GM18499 (cell line): ENCODE results near the gene CLEC7A.

ENCODE experiments used
- ATAC-seq: cut with Tn5 transposase; IDR thresholded peaks from one replicate; pipeline ENCODE4 v1.9.1; 2021; ENCODE audit warnings: moderate number of reproducible peaks; ENCODE audit not compliant: insufficient read depth, unreplicated experiment

CLEC7A gene

DNA sequence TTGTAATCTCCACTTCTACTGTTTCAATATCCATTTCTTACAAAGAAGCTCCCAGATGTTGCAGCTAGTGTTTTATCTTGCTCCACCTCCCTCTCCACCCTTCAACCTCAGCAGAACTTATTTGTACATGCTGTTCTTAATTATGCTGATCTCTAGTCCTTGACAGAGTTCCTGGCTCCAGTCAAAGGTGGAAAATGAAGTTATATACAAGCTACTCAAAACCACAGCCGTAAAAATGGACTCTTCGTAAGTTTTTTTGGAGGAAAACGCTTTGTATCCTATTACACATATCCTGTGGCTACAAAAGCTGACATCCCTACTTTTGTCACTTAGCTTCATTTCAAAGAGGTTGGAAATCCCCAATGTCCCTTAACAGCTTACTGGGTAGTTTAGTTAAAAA, 32.5 kb downstream of the CLEC7A start:
- ATAC-seq: no peak

DNA sequence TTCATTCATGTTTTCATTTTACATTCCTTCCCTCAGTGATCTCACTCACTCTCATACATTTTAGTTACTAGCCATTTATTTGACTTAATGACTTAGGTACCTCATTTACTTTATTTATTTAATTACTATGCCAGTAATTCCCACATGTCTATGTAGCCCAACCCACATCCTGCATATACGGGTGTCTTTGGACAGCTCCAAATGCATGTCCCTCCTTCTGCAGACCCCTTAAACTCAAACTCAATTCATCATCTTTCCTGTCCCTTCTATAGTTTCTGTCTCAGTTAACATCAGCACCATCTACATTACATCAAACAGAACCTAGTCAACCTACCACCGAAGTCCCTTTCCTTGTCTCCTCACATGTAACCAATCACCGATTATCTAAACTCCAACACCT, 34.0 kb downstream of the CLEC7A start:
- no peak for ATAC-seq

- no peak for ATAC-seq
Measured at GRCh38 chr12:10094646-10095395, 35.2 kb downstream of the CLEC7A start.

DNA sequence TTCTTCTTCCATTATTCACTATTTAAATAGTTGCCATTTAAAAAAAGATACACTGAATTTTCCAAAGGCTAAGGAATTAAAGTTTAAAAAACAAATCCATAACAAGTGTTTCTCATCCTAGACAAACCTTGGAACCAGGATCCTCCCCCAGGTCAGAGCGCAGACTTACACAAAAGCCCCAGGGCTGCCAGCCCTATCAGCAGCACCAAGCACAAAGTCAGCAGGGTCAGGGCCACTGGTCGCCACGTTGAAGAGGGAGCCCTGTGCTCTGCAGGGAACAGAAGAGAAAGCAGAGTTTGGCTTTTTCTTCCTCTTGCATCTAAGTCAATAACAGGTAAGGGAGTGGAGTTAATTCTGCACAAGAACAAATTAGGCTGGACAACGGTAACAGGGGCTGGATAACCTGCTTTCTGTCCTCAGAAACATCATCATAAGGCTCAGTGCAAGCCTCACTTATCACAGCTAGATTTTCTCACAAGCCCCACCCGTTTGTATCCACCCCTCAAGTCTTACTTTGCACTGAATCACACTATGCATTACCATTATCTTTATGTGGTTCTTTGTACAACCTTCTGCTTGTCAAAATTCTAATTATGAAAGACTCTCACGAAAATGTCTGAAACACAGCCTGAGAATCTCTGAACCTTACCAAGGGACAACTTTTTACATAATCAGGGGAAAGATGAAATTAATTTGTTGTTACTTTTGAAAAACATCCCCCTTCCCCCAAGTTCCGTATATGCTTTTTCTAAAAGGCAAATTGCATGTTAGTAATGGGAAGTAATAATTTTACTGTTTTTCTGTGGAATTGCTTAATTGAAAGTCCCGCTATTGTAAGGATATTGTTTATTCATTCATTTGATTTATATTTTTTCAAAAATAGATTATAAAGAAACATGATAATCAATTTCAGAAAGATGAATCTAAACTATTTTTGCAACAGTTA, 40.8 kb downstream of the CLEC7A start:
- no peak for ATAC-seq

DNA sequence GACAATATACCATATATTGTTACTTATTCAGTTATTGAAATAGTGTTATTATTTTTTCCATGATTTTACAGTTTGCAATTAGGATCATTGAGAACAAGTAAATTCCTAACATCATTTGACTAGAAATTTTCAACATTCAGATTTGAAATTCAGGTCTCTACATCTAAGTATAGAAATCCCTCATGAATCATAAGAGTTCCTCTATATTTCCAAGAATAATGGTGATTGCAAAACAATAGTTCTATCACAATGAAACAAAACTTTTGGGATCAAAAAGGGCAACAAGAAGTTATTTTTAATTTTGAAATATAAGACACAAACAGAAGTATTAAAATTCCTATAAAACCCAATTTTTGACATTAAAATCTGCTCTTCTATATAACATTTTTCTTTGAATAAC, 42.0 kb downstream of the CLEC7A start:
- no peak for ATAC-seq

DNA sequence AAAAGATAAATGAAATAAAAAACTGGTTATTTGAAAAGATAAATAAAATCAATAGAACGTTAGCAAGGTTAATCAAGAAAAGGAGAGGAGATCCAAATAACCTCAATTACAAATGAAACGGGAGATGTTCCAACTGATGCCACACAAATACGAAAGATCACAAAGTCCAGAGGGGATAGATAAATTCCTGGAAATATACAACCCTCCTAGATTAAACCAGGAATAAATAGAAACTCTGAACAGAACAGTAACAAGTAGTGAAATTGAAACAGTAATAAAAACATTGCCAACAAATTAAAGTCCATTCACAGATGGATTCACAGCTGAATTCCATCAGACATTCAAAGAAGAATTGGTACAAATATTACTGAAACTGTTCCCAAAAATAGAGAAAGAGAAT, 43.6 kb downstream of the CLEC7A start:
- no peak for ATAC-seq

DNA sequence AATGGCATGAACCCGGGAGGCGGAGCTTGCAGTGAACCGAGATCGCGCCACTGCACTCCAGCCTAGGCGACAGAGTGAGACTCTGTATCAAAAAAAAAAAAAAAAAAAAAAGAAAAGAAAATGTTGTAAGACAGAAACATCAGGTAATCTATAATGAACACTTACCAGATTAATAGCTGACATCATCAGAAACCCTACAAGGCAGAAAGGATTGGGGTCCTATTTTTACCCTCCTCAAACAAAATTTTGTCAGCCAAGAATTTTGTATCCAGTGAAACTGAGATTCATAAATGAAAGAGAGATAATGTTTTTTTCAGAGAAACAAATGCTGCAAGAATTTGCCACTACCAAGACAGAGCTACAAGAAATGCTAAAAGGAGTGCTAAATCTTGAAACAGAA, 45.3 kb downstream of the CLEC7A start:
- no peak for ATAC-seq

GRCh38 chr12:10082117-10082874, 47.7 kb downstream of the CLEC7A start:
- no peak for ATAC-seq

DNA sequence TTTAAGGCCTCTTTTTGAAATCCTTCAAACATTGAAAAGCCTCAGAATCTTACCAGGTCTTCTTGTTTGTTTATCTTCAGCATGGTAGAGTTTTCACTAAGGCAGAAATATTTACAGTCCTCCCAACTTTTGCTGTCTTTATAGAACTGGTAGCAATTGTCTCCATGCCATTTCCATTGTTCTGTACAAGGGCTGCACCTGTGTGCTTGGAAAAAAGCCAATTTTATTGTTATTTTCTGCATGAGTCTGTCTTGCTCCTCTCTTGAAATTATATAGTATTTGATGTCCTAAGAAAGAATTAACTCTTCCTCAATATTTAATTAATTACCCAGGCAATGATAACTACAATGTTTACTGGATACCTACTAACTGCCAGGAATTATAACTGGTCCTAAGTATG, 54.5 kb downstream of the CLEC7A start:
- no peak for ATAC-seq

DNA sequence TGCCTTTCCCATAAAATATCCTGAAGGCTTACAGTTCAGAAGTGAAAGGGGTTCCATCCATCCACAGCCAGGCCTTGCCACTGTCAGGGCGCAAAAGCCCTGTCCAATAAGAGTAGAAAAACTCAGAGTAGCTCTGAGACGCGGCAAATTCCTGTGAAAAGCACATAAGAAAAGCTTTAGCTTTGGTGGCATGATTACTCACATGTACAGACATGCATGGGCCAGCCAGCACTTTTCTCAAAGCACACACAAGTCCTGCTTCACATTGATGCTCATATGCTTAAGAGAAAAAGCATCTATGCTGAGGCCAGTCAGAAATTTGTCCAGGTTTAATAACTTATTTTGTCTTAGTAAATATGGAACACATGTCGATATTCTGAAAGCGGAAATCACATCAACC, 56.7 kb downstream of the CLEC7A start:
- ATAC-seq: no peak

DNA sequence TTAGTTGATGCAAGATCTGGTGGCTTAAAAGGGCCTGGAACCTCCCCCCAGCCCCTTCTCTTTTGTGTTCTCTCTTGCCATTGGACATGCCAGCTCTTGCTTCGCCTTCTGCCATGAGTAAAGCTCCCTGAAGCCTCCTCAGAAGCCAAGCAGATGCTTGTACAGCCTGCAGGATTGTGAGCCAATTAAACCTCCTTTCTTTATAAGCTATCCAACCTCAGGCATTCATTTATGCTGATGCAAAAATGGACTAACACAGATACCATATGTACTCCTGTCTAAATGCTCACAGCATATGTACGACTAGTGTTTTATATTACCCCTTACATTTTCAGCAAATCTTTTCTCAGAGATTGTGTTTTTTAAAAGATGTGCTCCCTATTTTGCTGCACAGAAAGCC, 57.9 kb downstream of the CLEC7A start:
- ATAC-seq: no peak

DNA sequence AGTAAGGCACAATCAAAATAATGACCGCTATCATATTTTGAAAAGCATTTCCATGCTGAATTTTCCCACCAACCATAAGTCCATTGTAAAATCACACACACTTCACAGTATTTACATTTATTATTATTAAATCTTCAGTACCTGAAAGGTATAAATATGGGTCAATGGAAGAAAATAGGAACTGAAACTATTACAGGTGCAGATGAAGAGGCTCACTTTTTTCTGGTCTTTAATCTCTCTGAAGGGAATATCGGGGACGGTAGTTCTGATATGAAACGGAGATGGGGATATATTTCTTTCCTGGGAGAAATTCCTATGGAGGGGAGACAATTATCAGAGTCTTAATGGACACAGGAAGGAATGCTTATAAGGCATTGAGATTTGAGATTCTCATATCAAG, 59.6 kb downstream of the CLEC7A start:
- no peak for ATAC-seq

GRCh38 chr12:10069976-10070375, 60.0 kb downstream of the CLEC7A start:
- ATAC-seq: no peak

DNA sequence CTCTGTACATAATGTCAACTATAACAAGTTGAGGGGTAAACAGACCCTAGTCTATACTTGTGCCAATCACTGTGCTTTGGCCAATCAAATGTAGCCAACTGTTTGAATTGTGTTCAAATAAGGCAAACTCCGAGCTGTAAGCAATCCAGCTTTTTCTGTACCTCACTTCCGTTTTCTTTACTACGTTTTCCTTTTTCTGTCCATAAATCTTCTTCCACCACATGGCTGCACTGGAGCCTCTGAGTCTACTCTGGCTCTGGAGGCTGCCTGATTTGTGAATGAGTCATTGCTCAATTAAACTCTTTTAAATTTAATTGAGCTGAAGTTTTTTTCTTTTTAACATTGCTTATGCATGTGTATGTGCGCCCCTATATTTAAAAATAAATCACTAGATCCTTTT, 60.9 kb downstream of the CLEC7A start:
- ATAC-seq: no peak

DNA sequence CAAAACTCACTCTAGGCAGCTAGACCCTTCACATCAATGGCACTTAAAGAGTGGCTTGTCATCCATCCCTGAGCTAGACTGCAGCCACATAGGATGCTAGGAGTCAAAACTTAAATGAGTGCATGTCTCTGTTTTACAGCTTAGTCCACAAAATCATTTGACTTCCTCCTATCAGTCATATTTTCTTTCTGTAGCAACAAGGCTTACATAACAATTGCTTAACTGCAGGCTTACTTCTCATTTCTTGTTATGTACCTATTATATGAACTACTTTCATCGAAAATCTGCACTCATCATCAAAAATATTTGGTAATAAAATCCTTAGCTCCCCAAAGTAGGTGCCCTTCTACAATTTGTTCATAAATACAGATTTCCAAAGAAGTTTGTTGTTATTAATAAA, 61.4 kb downstream of the CLEC7A start:
- no peak for ATAC-seq

DNA sequence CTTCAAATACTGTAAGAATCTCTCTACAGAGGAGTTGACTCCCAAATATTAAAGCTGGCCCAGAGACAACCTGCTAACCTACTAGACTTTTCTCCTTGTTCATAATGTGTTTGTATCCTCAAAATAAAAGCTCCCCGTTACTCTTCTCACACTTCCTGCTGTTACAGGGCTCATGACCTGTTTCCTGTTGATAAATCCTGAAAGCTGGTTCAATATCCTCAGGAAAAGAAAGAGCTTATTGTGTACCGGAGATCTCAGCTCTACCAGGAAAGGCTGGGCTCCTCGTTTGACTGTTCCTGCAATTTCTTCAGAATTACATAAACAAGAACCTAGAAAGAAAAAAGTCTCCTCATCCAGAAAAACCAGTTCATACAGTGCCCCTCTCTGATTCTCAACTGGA, 62.1 kb downstream of the CLEC7A start:
- ATAC-seq: no peak

DNA sequence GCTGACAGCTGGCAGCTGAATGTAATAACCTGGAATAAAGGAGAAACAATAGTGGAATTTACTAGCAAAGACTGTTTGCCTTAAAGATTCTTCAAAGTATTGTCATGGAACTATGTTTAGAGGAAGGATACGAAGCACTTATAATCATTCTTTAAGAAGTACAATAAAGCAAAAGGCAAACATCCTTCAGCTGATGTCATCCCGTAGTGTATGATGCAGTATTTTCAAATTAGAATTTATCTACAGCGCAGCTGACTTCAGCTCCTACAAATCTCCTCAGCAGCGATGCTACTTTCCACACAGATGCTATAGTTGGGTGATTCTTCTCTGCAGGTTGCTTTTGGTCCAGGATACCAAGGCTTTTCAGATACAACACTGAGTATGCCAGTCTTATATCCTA, 62.7 kb downstream of the CLEC7A start:
- no peak for ATAC-seq
